HK-2 (cell line): ENCODE data around the gene NEDD4L.
"Not testable (repeated sequence)": the region's sequence is repeated elsewhere in the genome, so short reads cannot be mapped to it uniquely, and the experiment has no call there.

Experiments
- DNase-seq: peaks from one replicate; pipeline ENCODE4 v3.0.0-alpha.2; 2018; ENCODE audit not compliant: unreplicated experiment

The NEDD4L gene

GRCh38 chr18:58264840-58265239 lies 220.8 kb downstream of the NEDD4L start:
- DNase-seq, result no peak

- DNase-seq, result not testable (repeated sequence)
Measured at GRCh38 chr18:58265489-58265888, 221.5 kb downstream of the NEDD4L start.

GRCh38 chr18:58266291-58266690 lies 222.3 kb downstream of the NEDD4L start:
- DNase-seq, result no peak

GRCh38 chr18:58267493-58267892 lies 223.5 kb downstream of the NEDD4L start:
- no peak for DNase-seq

- peak; percentile 40 for DNase-seq
Measured at GRCh38 chr18:58268849-58269248, 224.8 kb downstream of the NEDD4L start.

- DNase-seq, result no peak
Measured at GRCh38 chr18:58269931-58270330, 225.9 kb downstream of the NEDD4L start.

- no peak for DNase-seq
Measured at GRCh38 chr18:58270396-58270795, 226.4 kb downstream of the NEDD4L start.

- no peak for DNase-seq
Measured at GRCh38 chr18:58271770-58272169, 227.7 kb downstream of the NEDD4L start.

- no peak for DNase-seq
Measured at GRCh38 chr18:58272209-58272608, 228.2 kb downstream of the NEDD4L start.

- DNase-seq, result no peak
Measured at GRCh38 chr18:58272779-58273435, 228.9 kb downstream of the NEDD4L start.

- no peak for DNase-seq
Measured at GRCh38 chr18:58275176-58275575, 231.2 kb downstream of the NEDD4L start.

GRCh38 chr18:58276789-58277739 lies 233.0 kb downstream of the NEDD4L start:
- no peak for DNase-seq

GRCh38 chr18:58279504-58280175 lies 235.6 kb downstream of the NEDD4L start:
- DNase-seq, result no peak

- no peak for DNase-seq
Measured at GRCh38 chr18:58280191-58280590, 236.2 kb downstream of the NEDD4L start.

- DNase-seq, result not testable (repeated sequence)
Measured at GRCh38 chr18:58282872-58283271, 238.8 kb downstream of the NEDD4L start.

GRCh38 chr18:58284699-58285448 lies 240.8 kb downstream of the NEDD4L start:
- no peak for DNase-seq

- DNase-seq, result no peak
Measured at GRCh38 chr18:58285449-58286130, 241.6 kb downstream of the NEDD4L start.

GRCh38 chr18:58286632-58287352 lies 242.8 kb downstream of the NEDD4L start:
- DNase-seq, result no peak

- DNase-seq, result no peak
Measured at GRCh38 chr18:58287353-58288274, 243.6 kb downstream of the NEDD4L start.
